NCI-H128 (cell line): ENCODE results near the gene SLC37A1.

Experiments used
- DNase-seq: peaks from one replicate; lab custom pipeline; 2025; ENCODE audit not compliant: unreplicated experiment; lab: John Stamatoyannopoulos, UW

SLC37A1 gene

DNA sequence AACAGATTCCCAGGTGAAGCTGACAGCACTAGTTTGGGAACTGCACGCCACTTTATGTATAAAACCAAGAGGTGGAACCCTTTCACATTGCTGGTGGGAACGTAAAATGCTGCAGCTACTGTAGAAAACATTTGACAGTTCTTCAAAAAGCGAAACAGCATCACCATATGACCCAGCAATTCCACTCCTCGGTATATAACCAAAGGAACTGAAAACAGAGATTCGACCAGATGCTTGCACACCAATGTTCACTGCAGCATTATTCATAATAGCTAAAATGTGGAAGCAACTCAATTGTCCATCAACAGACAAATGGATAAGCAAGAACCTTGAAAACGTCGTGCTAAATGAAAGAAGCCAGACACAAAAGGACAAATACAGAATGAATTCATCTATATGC, 35.1 kb upstream of the SLC37A1 start:
- DNase-seq = no peak

DNA sequence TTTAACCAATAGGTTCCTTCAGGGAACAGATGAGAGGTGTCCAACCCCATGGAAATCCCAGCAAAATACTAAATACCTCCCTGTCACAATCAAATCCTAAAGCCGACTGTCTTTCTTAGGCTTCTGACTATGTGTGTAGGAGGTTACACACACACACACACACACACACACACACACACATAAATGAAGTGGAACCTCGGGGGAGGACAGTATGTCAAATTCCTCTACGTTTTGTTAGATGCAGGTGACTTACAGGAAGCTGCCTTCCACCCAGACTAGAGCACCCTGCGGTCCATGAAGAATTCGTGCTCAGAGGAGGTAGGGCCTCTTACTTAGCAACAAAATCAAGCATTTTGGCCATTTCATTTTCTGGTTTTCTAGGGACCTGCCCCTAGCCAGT, 34.1 kb upstream of the SLC37A1 start:
- DNase-seq = no peak

GRCh38 chr21:42480736-42481135, 32.9 kb upstream of the SLC37A1 start:
- DNase-seq = no peak

GRCh38 chr21:42481169-42481568, 32.5 kb upstream of the SLC37A1 start:
- DNase-seq = no peak

- DNase-seq = no peak
These were observed 28.7 kb upstream of the SLC37A1 start for GRCh38 chr21:42484966-42485365.

DNA sequence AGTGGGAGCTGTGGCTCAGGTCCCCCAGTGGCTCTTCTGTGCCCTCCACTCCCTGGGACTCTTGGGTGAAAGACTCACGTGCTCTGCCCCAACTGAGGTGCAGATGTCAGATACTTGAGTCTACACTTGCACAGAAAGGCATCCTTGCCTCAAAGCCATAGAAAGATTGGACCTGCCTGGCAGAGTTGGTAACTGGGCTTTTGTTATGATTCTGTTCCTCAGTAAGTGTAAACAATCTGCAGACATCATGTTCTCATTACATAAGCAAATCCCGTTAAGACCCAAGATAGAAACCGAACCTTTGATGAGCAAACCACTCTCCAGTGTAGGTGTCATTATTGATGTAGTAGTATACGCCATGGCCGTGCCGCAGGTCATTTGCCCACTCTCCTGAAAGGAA, 27.6 kb upstream of the SLC37A1 start:
- no peak for DNase-seq

- no peak for DNase-seq
These were observed 27.1 kb upstream of the SLC37A1 start for GRCh38 chr21:42486531-42486930.

DNA sequence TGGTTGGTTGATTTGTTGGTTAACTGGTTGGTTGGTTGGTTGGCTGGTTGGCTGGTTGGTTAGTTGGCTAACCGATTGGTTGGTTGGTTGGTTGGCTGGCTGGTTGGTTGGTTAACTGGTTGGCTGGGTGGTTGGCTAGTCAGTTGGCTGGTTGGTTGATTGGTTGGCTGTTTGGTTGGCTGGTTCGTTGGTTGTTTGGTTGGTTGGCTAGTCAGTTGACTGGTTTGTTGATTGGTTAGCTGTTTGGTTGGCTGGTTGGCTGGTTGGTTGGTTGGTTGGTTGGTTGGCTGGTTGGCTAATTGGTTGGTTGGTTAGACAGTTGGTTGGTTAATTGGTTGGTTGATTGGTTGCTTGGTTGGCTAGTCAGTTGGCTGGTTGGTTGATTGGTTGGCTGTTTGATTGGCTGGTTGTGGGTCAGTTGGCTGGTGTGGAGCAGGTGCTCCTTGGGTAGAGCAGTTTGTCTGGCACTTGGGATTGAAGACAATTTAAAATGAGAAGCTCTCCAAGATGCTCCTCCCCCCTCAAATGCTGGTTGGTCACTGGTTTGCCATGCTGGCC, 24.6 kb upstream of the SLC37A1 start:
- no peak for DNase-seq

- no peak for DNase-seq
These were observed 23.7 kb upstream of the SLC37A1 start for GRCh38 chr21:42489991-42490390.

DNA sequence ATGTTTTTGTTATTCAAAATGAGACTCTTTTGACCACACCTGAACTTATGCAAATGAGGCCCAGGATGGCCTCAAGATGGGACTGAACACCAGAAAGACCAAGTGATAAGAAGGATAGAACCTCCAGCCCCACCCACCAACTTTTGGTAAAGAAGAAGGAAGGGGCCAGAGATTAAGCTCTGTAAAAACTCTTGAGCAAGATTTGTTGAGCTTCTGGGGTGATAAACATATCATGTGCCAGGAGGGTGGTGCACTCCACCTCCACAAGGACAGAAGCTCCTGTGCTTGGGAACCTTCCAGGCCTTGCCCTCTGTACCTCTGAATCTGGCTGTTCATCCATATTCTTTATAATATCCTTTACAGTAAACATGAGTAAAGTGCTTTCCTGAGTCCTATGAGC, 22.9 kb upstream of the SLC37A1 start:
- DNase-seq = no peak

DNA sequence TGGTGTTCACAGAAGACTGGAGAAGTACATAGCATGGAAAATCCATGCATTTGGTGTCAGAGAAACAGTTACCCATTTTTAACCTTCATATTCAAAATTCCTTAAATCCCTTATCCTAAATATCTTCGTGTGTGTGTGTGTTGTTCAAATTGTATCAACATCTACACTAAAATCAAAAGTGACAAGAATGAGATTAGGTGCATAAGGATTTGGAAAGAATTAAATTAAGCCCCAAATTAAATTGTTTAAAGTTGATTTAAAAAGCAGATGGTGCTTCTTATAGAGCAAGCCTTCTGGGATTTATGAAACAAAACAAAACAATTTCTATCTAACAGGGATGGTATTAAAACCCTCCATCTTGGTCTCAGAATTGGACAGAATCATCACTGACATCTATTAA, 22.3 kb upstream of the SLC37A1 start:
- DNase-seq = no peak

GRCh38 chr21:42492201-42492600, 21.5 kb upstream of the SLC37A1 start:
- no peak for DNase-seq

- DNase-seq = no peak
These were observed 20.3 kb upstream of the SLC37A1 start for GRCh38 chr21:42493109-42494060.

GRCh38 chr21:42495027-42495426, 18.6 kb upstream of the SLC37A1 start:
- DNase-seq = no peak

DNA sequence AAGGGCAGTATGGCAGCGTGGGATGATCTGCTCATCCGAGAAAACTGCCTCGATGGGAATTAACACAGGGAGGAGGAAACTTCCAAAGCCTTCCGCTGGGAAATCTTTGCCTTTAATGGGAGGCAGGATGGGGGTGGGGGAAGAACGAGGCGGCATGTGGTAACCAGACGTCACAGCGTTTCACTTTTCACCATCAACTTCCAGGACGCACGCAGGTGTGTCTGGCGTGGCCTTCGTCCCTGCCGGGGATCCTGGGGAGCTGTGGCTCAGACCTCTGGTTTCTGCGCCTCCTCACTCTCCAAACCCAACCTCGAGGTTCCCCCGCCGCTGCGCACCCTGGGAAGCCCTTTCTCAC, 17.9 kb upstream of the SLC37A1 start:
- peak; percentile 75 for DNase-seq

DNA sequence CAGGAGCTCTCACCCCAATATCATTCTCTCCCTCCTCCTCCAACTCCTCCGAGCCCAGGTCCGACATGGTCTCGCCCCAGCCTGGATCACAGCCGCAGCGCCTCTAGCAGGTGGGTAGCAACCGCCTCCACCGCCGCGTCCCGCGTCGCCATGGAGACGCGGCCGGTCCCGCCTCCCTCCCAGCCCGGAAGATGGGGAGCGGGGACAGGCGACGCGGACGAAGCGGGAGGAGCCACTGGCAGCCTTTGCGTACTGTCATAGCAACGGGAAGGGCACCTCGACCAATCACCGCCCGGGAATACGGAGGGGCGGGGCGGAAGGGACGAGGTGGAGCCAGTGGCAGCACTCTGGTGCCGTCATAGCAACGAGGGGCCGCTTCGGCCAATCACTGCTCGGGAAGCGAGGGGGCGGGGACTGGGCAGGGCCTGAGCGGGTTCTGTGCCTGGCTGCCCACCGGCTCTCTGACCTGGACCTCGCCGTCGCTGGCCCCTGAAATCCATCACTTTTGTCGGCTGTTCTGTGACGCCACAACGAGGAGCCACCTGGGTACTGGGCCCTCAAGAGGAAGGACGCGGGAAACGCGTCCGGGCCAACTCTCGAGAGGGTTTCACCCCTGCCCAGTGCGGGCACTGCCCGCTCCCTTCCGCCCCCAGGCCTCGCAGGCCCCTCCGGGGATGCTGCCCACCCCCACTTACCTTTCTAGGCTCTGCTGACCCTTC, 17.4 kb upstream of the SLC37A1 start, which contains the start of gene RSPH1:
Gene RSPH1 (minus strand): TSS at position 105 of the 719 bp plus-strand sequence. CDS start 38 bp downstream, at position 67.
- DNase-seq = peak; percentile 99

DNA sequence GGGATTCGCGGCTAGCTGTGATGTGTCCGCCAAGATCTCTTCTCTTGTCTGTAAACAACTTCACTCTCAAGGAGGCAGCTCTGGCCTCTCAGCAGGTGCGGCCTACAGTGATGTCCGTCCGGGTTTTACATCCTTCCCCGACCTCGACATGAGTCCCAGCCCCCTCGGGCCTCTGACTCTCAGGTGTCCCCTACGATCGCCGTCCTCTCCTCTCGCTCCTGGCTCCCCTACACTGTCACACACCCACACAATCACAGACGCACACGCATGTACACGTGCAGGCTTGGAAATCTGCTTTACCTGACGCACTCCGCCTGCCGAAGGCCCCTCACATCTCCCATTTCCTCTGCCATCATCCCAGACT, 16.8 kb upstream of the SLC37A1 start:
- DNase-seq = no peak

GRCh38 chr21:42498012-42498411, 15.6 kb upstream of the SLC37A1 start:
- DNase-seq = no peak

GRCh38 chr21:42499444-42500112, 14.1 kb upstream of the SLC37A1 start:
- DNase-seq = no peak

GRCh38 chr21:42500225-42500624, 13.4 kb upstream of the SLC37A1 start:
- no peak for DNase-seq

- DNase-seq = no peak
These were observed 12.9 kb upstream of the SLC37A1 start for GRCh38 chr21:42500736-42501135.
